HFFc6 (cell line): Measurements from ENCODE around the gene GNGT2. TPM values are rescaled to one million over a fixed set of nuclear protein-coding genes. Genes with fewer than 3 reads are reported as not detected.

Experiments used
- DNase-seq: peaks from one replicate; pipeline ENCODE4 v3.0.0-alpha.2; 2018
- H3K27ac Mint-ChIP-seq: 2 replicates; pipeline ENCODE4 v1.8.0; 2020; ENCODE audit warnings: mild to moderate bottlenecking, mixed read lengths
- H3K27me3 Mint-ChIP-seq: 2 replicates; pipeline ENCODE4 v1.8.0; 2021; ENCODE audit warnings: mild to moderate bottlenecking, moderate library complexity, mixed read lengths; ENCODE audit not compliant: insufficient read depth
- H3K36me3 Mint-ChIP-seq: 2 replicates; pipeline ENCODE4 v1.8.0; 2021; ENCODE audit warnings: low read depth, mixed read lengths
- H3K4me1 Mint-ChIP-seq: 2 replicates; pipeline ENCODE4 v1.8.0; 2020; ENCODE audit warnings: low read depth, mixed read lengths
- H3K4me3 Mint-ChIP-seq: 2 replicates; pipeline ENCODE4 v1.8.0; 2020; ENCODE audit warnings: mild to moderate bottlenecking, moderate library complexity, mixed read lengths
- H3K9me3 Mint-ChIP-seq: 2 replicates; pipeline ENCODE4 v1.8.0; 2020; ENCODE audit warnings: mild to moderate bottlenecking, mixed read lengths
- total RNA-seq, 6 experiments: library from RNA; stranded (reverse); fragmentation: NEBNext Ultra II Directional; extraction: Animal tissue kit (Norgen Biotek cat#: 25700); gene quantifications; 2 replicates in 1 of 6; 3 replicates in 5 of 6; pipeline ENCODE4 v1.2.3, GENCODE V29; 2021
- TF ChIP-seq, protein P1 (sequence below): fragments of 200-600 bp; sonication (generic); IDR thresholded peaks from 2 replicates; pipeline ENCODE4 v1.5.0; 2021; ENCODE audit warnings: antibody characterized with exemption, mild to moderate bottlenecking

The GNGT2 gene
- total RNA-seq, 6 experiments from 2014 or later = not detected

DNA sequence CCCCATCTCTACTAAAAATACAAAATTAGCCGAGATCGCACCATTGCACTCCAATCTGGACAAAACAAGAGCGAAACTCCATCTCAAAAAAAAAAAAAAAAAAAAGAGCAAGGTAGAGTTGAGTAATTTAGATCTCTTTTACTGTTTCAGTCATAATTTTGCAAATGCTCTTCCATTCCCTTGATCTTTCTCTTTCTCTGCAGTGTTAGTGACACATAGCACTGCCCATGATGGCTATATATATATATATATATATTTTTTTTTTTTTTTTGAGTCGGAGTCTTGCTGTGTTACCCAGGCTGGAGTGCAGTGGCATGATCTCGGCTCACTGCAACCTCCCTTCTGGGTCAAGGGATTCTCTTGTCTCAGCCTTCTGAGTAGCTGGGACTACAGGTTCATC, 32.4 kb upstream of the GNGT2 start:
- H3K36me3 Mint-ChIP-seq = no peaks in the 10 kb centered on the region
- H3K4me1 Mint-ChIP-seq = no peaks in the 10 kb centered on the region
- DNase-seq = no peak
- TF ChIP-seq, protein P1, sequence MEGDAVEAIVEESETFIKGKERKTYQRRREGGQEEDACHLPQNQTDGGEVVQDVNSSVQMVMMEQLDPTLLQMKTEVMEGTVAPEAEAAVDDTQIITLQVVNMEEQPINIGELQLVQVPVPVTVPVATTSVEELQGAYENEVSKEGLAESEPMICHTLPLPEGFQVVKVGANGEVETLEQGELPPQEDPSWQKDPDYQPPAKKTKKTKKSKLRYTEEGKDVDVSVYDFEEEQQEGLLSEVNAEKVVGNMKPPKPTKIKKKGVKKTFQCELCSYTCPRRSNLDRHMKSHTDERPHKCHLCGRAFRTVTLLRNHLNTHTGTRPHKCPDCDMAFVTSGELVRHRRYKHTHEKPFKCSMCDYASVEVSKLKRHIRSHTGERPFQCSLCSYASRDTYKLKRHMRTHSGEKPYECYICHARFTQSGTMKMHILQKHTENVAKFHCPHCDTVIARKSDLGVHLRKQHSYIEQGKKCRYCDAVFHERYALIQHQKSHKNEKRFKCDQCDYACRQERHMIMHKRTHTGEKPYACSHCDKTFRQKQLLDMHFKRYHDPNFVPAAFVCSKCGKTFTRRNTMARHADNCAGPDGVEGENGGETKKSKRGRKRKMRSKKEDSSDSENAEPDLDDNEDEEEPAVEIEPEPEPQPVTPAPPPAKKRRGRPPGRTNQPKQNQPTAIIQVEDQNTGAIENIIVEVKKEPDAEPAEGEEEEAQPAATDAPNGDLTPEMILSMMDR = no peak
- H3K27me3 Mint-ChIP-seq = peaks cover 23% of the 10 kb centered on the region
- H3K4me3 Mint-ChIP-seq = no peak overlapping the region
- no peaks in the 10 kb centered on the region for H3K9me3 Mint-ChIP-seq
- H3K27ac Mint-ChIP-seq = no peak overlapping the region

DNA sequence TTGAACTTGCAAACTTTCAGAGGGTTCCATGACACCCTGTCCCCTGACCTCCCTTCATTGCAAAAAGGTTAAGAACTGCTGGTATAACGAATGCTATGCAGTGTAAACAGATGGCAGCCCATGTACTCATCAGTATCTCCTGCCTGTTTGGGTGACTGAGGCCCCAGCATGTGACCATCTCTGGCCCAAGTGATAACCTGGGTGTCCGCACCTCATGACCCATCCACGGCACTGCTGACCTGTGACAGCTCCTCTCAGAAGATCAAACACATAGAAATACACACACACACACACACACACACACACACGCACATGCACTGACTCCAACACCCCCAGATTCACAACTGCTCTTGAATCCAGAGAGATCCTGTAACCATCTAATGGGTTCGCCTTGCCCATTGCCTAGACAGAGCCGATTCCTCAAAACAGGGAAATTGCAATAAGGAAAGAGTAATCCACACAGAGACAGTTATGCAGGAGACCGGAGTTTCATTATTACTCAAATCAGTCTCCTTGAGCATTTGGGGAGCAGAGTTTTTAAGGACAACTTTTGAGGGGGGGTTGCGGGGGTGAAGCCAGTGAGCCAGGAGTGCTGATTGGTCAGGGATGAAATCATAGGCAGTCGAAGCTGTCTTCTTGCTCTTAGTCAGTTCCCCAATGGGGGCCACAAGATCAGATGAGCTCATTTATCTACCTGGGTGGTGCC, 31.5 kb upstream of the GNGT2 start:
- H3K36me3 Mint-ChIP-seq = no peaks in the 10 kb centered on the region
- H3K27ac Mint-ChIP-seq = no peak overlapping the region
- H3K27me3 Mint-ChIP-seq = peaks cover 24% of the 10 kb centered on the region
- no peak for DNase-seq
- H3K4me3 Mint-ChIP-seq = no peak overlapping the region
- no peaks in the 10 kb centered on the region for H3K4me1 Mint-ChIP-seq
- TF ChIP-seq, protein P1 = no peak
- H3K9me3 Mint-ChIP-seq = no peaks in the 10 kb centered on the region

DNA sequence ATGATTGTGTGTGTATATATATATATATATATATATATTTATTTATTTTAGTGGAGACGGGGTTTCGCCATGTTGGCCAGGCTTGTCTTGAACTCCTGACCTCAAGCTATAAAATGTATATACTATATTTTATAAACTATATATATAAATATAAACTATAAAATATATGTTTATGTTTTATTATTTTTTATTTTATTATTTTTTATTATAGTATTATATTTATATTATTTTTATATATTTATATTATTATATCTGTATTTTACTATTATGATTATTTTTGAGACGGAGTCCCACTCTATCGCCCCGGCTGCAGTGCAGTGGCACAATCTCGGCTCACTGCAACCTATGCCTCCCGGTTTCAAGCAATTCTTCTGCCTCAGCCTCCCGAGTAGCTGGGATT, 30.7 kb upstream of the GNGT2 start:
- Mint-ChIP-seq H3K27me3 (peaks cover 26% of the 10 kb centered on the region), H3K36me3 (no peaks in the 10 kb centered on the region)

DNA sequence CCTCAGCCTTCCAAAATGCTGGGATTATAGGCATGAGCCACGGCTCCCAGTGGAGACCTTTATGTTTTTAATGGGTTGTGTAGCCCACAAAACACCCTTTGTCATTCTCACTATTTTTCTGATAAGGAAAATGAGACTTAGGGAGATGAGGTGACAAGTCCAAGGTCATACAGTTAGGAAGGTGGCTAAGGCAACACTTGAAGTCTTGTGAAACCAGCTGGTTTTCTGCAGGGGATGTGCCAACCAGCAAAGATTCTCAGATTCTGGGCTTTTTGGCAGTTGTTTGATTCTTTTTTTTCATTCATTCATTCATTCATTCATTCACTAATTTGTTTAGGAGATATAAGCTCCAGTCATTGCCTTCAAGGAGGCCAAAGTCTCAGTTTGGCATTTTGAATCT, 30.2 kb upstream of the GNGT2 start:
- Mint-ChIP-seq H3K9me3 (no peaks in the 10 kb centered on the region), H3K27ac (no peak overlapping the region), H3K36me3 (no peaks in the 10 kb centered on the region), H3K4me1 (no peaks in the 10 kb centered on the region), H3K27me3 (peaks cover 27% of the 10 kb centered on the region), H3K4me3 (no peak overlapping the region)
- TF ChIP-seq, protein P1 = no peak
- no peak for DNase-seq

More for the DNA sequence above, 30.7 kb upstream of the GNGT2 start:
- H3K4me3 Mint-ChIP-seq = no peak overlapping the region
- H3K9me3 Mint-ChIP-seq = no peaks in the 10 kb centered on the region
- TF ChIP-seq, protein P1 = no peak
- no peaks in the 10 kb centered on the region for H3K4me1 Mint-ChIP-seq
- no peak overlapping the region for H3K27ac Mint-ChIP-seq
- DNase-seq = no peak

DNA sequence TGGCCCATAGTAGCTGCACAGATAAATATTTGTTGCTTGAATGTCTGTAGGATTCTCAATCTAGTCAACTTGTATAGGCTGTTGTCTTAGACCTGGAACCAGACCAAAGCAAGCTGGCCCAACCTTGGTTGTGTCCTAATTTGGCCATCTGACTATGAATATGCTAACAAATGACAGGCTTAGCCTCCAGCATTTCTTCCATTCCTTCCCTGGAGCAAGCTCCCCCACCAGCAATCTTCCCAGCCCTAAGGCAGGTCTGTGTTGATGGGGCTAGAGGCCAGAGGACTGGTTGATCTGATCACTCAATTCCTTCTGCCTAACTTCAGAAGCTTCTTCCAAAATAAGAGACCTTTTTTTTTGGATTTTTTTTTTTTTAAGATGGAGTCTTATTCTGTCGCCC, 29.6 kb upstream of the GNGT2 start:
- DNase-seq = no peak
- Mint-ChIP-seq H3K4me1 (no peaks in the 10 kb centered on the region), H3K9me3 (no peaks in the 10 kb centered on the region), H3K4me3 (no peak overlapping the region), H3K36me3 (no peaks in the 10 kb centered on the region), H3K27ac (no peak overlapping the region), H3K27me3 (peaks cover 24% of the 10 kb centered on the region)
- TF ChIP-seq, protein P1 = no peak
